GM12891 (cell line): ENCODE data around the gene AHI1.
"Not testable (repeated sequence)": the region's sequence is repeated elsewhere in the genome, so short reads cannot be mapped to it uniquely, and the experiment has no call there.

Experiments
- DNase-seq: peaks from one replicate; pipeline ENCODE4 v3.0.0; 2011; ENCODE audit warnings: low spot score; ENCODE audit not compliant: insufficient read length
- FAIRE-seq: peaks from 2 replicates; lab custom pipeline; 2011; peaks lifted over from hg19 to GRCh38; lab: Jason Lieb, UNC
- PAX5 ChIP-seq: IDR thresholded peaks from 2 replicates; pipeline ENCODE4 v1.6.1; 2011; ENCODE audit warnings: low read length, moderate library complexity, mild to moderate bottlenecking; ENCODE audit not compliant: insufficient read depth, severe bottlenecking
- POLR2A ChIP-seq: IDR thresholded peaks from 2 replicates; pipeline ENCODE4 v1.6.1; 2011; ENCODE audit warnings: low read depth, low read length, control low read depth
- POLR2AphosphoS5 ChIP-seq: IDR thresholded peaks from 2 replicates; pipeline ENCODE4 v1.6.1; 2011; ENCODE audit warnings: low read depth, low read length, control low read depth
- POU2F2 ChIP-seq: IDR thresholded peaks from 2 replicates; pipeline ENCODE4 v1.6.1; 2011; ENCODE audit warnings: low read depth, mild to moderate bottlenecking, control low read depth, low read length, moderate library complexity
- SPI1 ChIP-seq: IDR thresholded peaks from 2 replicates; pipeline ENCODE4 v1.6.1; 2011; ENCODE audit warnings: low read depth, low read length, control low read depth
- TAF1 ChIP-seq: IDR thresholded peaks from 2 replicates; pipeline ENCODE4 v1.6.1; 2011; ENCODE audit warnings: low read depth, low read length, control low read depth

The AHI1 gene

DNA sequence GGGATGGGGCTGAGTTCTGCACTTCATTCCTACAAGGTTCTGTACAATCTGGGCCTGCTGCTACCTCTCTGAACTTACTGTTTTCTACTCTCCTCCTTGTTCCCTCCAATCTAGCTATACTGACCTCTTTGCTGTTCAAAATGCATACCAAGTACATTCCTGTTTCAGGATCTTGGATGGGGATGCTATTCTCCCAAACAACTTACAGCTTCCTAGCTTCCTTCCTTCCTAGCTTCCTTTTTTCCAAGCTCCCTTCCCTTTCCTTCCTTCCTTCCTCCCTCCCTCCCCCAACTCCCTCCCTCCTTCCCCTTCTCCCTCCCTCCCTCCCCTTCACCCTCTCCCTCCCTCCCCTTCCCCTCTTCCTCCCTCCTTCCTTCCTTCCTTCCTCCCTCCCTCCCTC lies 117.9 kb downstream of the AHI1 start:
- TF ChIP-seq POU2F2 (no peak), POLR2AphosphoS5 (no peak), PAX5 (no peak), TAF1 (no peak), POLR2A (no peak), SPI1 (no peak)
- FAIRE-seq (no peak), DNase-seq (no peak)

DNA sequence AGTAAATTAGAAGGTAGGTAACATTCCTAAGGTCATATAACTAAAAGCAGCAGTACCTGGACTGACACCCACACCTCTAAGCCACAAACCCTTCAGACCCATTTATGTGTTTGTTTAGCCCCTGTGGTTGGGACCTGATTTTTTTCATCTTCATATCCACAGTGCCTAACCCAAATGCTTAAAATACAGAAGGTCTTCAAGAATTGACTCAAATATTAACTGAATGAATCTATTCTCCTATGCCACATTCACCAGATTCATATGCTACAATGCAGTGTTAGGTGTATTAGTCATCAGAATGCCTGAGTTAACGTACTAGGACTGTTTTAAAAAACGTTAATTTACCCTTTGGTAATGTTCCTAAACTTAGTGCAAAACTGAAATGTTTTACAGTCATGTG lies 124.8 kb downstream of the AHI1 start:
- FAIRE-seq (peak; percentile 55), DNase-seq (no peak)
- TF ChIP-seq POU2F2 (no peak), TAF1 (no peak), PAX5 (no peak), POLR2A (no peak), POLR2AphosphoS5 (no peak), SPI1 (no peak)

DNA sequence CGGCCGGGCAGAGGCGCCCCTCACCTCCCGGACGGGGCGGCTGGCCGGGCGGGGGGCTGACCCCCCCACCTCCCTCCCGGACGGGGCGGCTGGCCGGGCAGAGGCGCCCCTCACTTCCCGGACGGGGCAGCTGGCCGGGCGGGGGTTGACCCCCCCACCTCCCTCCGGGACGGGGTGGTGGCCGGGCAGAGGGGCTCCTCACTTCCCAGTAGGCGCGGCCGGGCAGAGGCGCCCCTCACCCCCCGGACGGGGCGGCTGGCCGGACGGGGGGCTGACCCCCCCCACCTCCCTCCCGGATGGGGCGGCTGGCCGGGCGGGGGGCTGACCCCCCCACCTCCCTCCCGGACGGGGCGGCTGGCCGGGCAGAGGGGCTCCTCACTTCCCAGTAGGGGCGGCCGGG lies 133.9 kb downstream of the AHI1 start:
- not testable (repeated sequence) for DNase-seq, FAIRE-seq

DNA sequence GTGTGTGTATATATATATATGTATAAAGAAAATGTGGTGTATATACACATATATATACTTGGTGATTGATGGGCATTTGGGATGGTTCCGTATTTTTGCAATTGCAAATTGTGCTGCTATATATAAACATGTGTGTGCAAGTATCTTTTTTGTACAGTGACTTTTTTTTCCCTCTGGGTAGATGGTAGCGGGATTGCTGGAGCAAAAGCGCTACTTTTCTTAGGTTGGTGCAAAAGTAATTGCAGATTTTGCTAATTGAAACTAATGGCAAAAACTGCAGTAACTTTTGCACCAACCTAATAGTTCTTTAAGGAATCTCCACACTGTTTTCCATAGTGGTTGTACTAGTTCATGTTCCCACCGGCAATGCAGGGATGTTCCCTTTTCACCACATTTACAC lies 135.4 kb downstream of the AHI1 start:
- no peak for FAIRE-seq
- TF ChIP-seq TAF1 = no peak
- DNase-seq = no peak

GRCh38 chr6:135360222-135360621 lies 137.3 kb downstream of the AHI1 start:
- no peak for DNase-seq
- no peak for TF ChIP-seq SPI1
- TF ChIP-seq PAX5 = no peak
- TF ChIP-seq POLR2A = no peak
- no peak for TF ChIP-seq POU2F2
- TF ChIP-seq TAF1 = no peak
- TF ChIP-seq POLR2AphosphoS5 = no peak
- FAIRE-seq = no peak

GRCh38 chr6:135358985-135359384 lies 138.6 kb downstream of the AHI1 start:
- TF ChIP-seq PAX5 (no peak), POU2F2 (no peak), TAF1 (no peak), POLR2AphosphoS5 (no peak), SPI1 (no peak), POLR2A (no peak)
- DNase-seq = no peak

GRCh38 chr6:135358251-135358821 lies 139.2 kb downstream of the AHI1 start:
- DNase-seq = no peak
- FAIRE-seq = no peak
- TF ChIP-seq TAF1 = no peak
- no peak for TF ChIP-seq SPI1
- no peak for TF ChIP-seq POLR2AphosphoS5
- no peak for TF ChIP-seq PAX5
- TF ChIP-seq POU2F2 = no peak
- no peak for TF ChIP-seq POLR2A

More at GRCh38 chr6:135358985-135359384, 138.6 kb downstream of the AHI1 start:
- FAIRE-seq = no peak

- DNase-seq (no peak), FAIRE-seq (no peak)
- no peak for TF ChIP-seq PAX5
- TF ChIP-seq POU2F2 = no peak
- no peak for TF ChIP-seq POLR2AphosphoS5
- no peak for TF ChIP-seq SPI1
- TF ChIP-seq TAF1 = no peak
- TF ChIP-seq POLR2A = no peak
Measured at GRCh38 chr6:135354407-135354806, 143.1 kb downstream of the AHI1 start.

DNA sequence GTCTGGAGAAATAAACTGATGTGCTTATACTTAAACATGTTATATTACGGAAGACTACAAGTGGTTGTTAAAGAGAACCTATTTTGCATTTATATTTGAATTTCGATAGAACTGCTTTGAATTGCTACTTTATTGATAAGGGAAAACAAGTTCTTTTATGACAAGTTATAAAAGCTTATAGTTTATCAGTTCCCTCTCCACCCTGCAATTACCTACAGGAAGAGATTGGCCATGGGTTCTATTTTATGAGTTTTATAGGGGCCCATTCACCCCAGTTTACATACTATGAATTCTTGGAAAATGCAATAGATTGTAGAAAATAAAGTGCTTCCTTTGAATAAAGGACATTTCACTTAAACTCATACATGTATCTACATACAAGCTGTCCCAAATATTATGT lies 144.4 kb downstream of the AHI1 start:
- TF ChIP-seq POLR2A (no peak), SPI1 (no peak), TAF1 (no peak), POLR2AphosphoS5 (no peak), POU2F2 (no peak), PAX5 (no peak)
- FAIRE-seq = no peak
- no peak for DNase-seq

- no peak for DNase-seq
- FAIRE-seq = no peak
- TF ChIP-seq POLR2A (no peak), TAF1 (no peak), POU2F2 (no peak), POLR2AphosphoS5 (no peak), PAX5 (no peak), SPI1 (no peak)
Measured at GRCh38 chr6:135351635-135352034, 145.9 kb downstream of the AHI1 start.

- DNase-seq (no peak), FAIRE-seq (no peak)
- no peak for TF ChIP-seq POLR2AphosphoS5
- TF ChIP-seq TAF1 = no peak
- TF ChIP-seq POLR2A = no peak
- TF ChIP-seq POU2F2 = no peak
- no peak for TF ChIP-seq SPI1
- TF ChIP-seq PAX5 = no peak
Measured at GRCh38 chr6:135347887-135348286, 149.7 kb downstream of the AHI1 start.
